GM19351 (cell line): Measurements from ENCODE around the gene TEX51.

Source experiments
- ATAC-seq: cut with Tn5 transposase; IDR thresholded peaks from one replicate; pipeline ENCODE4 v1.9.1; 2021; ENCODE audit warnings: mild to moderate bottlenecking, moderate library complexity; ENCODE audit not compliant: unreplicated experiment

The TEX51 gene

DNA sequence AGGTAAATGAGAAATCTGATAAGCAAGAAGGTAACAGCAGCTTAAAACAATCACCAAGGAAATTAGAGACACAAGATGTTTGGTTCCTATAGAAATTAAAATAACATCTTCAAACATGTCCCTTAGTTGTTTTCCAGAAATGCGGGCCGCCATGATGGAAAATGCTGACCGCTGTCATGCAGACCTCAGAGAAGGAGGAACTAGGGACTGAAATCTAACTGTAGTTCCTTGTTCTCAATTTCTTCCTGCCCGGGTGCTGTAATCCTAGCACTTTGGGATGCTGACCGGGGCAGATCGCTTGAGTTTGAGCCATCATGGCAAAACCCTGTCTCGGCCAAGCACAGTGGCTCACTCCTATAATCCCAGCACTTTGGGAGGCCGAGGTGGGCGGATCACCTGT is 51.1 kb downstream of the TEX51 start:
- no peak for ATAC-seq

DNA sequence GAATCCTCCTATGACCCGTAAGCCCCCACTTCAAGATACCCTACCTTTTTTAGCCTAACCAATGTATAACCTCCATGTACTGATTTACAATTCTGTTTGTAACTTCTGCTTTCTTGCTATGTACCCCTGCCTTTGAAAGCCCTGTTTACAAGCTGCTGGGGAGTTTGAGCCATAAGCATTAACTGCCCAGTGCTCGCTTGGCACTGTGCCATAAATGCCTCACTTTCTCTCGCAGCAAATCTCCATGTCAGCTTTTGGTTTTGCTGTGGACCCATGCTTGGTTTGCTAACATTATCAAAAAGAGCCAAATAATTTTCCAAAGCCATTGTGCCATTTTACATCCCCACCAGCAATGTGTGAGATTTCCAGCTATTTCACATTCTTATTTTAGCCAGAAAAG is 51.8 kb downstream of the TEX51 start:
- ATAC-seq = no peak
